ENCODE measurements around the gene SPNS2. TPM values are rescaled to one million over a fixed set of nuclear protein-coding genes. Genes with fewer than 3 reads are reported as not detected.

Gene SPNS2
- total RNA-seq, 1 experiment from 2014 or later, result 0.33 TPM

GRCh38 chr17:4472286-4472685 lies 26.4 kb upstream of the SPNS2 start:
- H3K56ac ChIP-seq (ENCODE audit: insufficient read length, low read depth, low read length), result no peak overlapping the region
- TF ChIP-seq CTCF (conservative IDR thresholded peaks at IDR 0.05), result no peak
- no peaks in the 10 kb centered on the region for H3K79me2 ChIP-seq (ENCODE audit: insufficient read depth, low read length)
- H3K4ac ChIP-seq (ENCODE audit: low read depth, low read length), result no peak overlapping the region
- no peak overlapping the region for H3K18ac ChIP-seq (ENCODE audit: insufficient read length, low read depth, low read length)
- no peaks in the 10 kb centered on the region for H3K27me3 ChIP-seq (ENCODE audit: insufficient read depth, low read length)
- no peak overlapping the region for H4K91ac ChIP-seq (ENCODE audit: insufficient read length, low read depth, low read length)
- no peaks in the 10 kb centered on the region for H3K4me1 ChIP-seq (ENCODE audit: insufficient read depth, low read length)
- H3K27me3 Mint-ChIP-seq (ENCODE audit: low read depth), result no peaks in the 10 kb centered on the region; the same call in none of the 2 replicates
- no peak overlapping the region for H3T11ph ChIP-seq (ENCODE audit: low read length)
- no peaks in the 10 kb centered on the region for H3K79me1 ChIP-seq (ENCODE audit: insufficient read depth, low read depth, low read length, poor library complexity, severe bottlenecking)
- no peak overlapping the region for H3K14ac ChIP-seq (ENCODE audit: insufficient read depth, low read length)
- H3K23me2 ChIP-seq (ENCODE audit: insufficient read length, low read depth, low read length, poor library complexity, severe bottlenecking), result no peaks in the 10 kb centered on the region
- peak overlapping the region in 1 of 3 experiments; percentile 32; a peak in 1 of 7 replicates for H3K27ac Mint-ChIP-seq
- no peak overlapping the region for H2BK12ac ChIP-seq (ENCODE audit: insufficient read length, low read depth, low read length)
- no peak overlapping the region for H4K8ac ChIP-seq (replicated peaks; ENCODE audit: insufficient read length, low read depth, low read length)
- no peak overlapping the region for H2BK20ac ChIP-seq (ENCODE audit: low read depth, low read length, poor library complexity, severe bottlenecking)
- no peak overlapping the region for H3K4me2 ChIP-seq (ENCODE audit: insufficient read depth, insufficient read length, low read length)
- no peak overlapping the region for H3K23ac ChIP-seq (ENCODE audit: insufficient read length, low read depth, low read length)
- no peaks in the 10 kb centered on the region for H3K36me3 Mint-ChIP-seq (ENCODE audit: insufficient read depth in 1 of 3, low read depth in 3 of 3)
- H3K27ac ChIP-seq (ENCODE audit: insufficient read length, low read depth, low read length), result no peak overlapping the region
- H3K4me1 Mint-ChIP-seq, result peaks cover 7 to 12% of the 10 kb centered on the region in 2 experiments; a peak in 3 of 4 replicates
- H3K9ac ChIP-seq (ENCODE audit: extremely low read depth, insufficient read length, low read length), result no peak overlapping the region
- no peaks in the 10 kb centered on the region for H4K20me1 ChIP-seq (ENCODE audit: control insufficient read depth, insufficient read depth, insufficient read length)
- no peaks in the 10 kb centered on the region for H3K9me3 ChIP-seq (ENCODE audit: control insufficient read depth, low read depth, low read length)
- no peak for DNase-seq
- H2BK120ac ChIP-seq (ENCODE audit: low read depth, low read length, poor library complexity, severe bottlenecking), result no peak overlapping the region
- H3K9me3 Mint-ChIP-seq, result no peaks in the 10 kb centered on the region
- no peak overlapping the region for H2BK15ac ChIP-seq (ENCODE audit: low read depth, low read length)
- H2AFZ ChIP-seq (ENCODE audit: low read length), result no peak overlapping the region
- H2BK5ac ChIP-seq (ENCODE audit: insufficient read length, low read length), result peak overlapping the region; percentile 34
- no peak overlapping the region for H2AK5ac ChIP-seq (ENCODE audit: insufficient read length, low read length)
- no peak overlapping the region; a peak in 1 of 5 replicates for H3K4me3 Mint-ChIP-seq
- WGBS (ENCODE audit: extremely low coverage, insufficient read length, low lambda C conversion rate), result no CpG with 5 or more reads among the region's 3 CpGs
- no peak overlapping the region for H4K5ac ChIP-seq (ENCODE audit: insufficient read length, low read depth, low read length)
